NCI-H1417 treated with DMSO at 0.1 percent for 48 hours (cell line): ENCODE results near the gene ST6GALNAC1.

Experiments
- DNase-seq: peaks from one replicate; lab custom pipeline; 2025; lab: John Stamatoyannopoulos, UW

ST6GALNAC1 gene

DNA sequence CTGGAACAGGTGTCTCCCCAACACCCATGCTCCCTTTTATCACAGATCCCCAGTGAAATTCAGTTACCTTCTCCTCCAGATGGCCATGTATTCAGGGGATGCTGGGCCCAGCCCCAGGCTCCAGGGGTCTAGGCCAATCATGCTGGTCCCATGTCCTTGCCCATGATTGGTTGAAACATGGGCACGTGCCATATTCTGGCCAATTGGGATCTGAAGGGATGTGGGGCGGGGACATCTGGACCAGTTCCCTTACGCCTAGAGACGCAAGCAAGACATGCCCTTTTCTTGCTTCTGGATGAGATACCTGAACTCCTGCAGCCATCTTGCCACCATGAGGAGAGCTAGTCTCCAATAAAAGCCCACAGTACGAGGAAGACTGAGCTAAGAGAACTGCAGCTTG lies 31.0 kb upstream of the ST6GALNAC1 start:
- no peak for DNase-seq

DNA sequence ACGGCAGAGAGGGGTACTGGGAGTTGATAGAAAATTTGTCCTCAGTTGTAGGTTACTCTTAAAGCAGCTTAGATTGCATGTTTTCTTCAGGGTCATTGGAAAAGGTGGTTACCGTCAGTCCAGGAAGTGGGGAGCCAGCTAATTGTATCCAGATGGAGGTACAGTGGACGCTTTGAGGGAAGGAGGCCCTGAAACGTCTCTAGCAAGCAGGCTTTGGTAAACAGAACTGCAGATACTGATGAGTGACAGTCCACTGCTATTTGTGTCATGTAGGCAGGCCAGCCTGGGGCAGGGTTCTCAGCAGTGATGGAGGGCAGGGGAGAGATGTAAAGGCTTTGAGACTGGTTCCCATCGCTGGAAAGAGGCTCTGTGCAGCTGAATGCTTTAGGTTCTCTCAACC lies 30.2 kb upstream of the ST6GALNAC1 start:
- no peak for DNase-seq

DNA sequence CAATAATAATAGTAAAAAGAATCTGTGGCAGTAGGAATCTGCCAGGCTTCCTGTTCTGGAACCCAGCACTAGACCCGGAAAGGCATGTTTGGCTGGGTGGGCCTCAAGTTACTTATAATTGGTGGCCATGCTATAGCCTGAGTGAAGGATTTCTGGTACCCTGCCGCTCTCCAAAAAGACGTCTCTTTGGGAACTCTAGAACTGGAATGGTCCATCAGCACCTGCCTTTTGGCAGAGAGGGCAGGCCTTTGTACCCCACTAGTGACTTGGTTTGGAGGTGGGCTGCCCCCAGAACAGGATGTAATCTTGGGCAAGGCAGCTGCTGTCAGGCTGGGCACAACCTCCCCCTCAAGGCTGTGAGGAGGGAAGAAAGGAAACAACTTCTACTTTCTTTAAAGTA lies 29.3 kb upstream of the ST6GALNAC1 start:
- no peak for DNase-seq

DNA sequence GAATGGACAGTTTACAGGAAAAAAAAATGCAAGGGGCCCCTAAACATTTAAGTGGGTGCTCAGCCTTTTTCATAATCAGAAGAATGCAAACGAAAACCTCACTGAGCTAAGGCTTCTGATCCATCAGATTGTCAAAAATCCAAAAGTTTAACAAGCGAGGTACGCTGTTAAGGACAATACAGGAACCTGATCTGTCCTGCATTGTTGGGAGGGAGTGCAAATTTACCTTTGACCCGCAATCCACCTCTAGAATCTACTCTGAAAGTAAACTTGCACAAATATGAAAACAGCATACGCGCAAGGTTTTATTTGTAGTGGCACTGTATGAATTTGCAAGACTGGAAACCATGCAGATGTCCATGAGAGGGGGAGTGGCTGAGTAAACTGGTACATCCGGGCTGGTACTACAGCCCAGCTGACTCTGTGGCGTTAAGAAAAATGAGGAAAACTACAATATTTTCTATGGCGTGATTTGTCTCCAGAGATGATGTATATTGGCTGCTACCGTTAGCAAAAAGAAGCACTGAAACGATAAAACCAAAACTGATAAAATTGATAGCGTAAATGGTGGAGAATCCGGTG lies 28.8 kb upstream of the ST6GALNAC1 start:
- DNase-seq: no peak

DNA sequence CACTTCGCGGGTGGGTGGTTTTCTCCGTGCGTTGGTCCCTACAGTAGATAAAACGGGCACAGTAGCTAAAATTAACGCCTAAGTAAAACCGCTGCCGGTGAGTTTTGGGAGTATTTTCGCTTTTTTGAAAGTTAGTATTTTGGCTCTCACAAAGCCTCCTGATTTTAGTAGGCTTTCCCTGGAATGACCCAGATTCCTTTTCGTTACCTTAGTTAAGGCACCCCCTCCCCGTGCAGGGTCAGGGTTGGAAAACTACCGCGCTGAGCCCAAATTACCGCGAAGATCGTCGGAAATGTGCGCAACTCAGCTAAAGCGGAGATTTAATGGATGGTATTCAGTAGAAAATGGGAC lies 28.3 kb upstream of the ST6GALNAC1 start:
- DNase-seq: no peak

DNA sequence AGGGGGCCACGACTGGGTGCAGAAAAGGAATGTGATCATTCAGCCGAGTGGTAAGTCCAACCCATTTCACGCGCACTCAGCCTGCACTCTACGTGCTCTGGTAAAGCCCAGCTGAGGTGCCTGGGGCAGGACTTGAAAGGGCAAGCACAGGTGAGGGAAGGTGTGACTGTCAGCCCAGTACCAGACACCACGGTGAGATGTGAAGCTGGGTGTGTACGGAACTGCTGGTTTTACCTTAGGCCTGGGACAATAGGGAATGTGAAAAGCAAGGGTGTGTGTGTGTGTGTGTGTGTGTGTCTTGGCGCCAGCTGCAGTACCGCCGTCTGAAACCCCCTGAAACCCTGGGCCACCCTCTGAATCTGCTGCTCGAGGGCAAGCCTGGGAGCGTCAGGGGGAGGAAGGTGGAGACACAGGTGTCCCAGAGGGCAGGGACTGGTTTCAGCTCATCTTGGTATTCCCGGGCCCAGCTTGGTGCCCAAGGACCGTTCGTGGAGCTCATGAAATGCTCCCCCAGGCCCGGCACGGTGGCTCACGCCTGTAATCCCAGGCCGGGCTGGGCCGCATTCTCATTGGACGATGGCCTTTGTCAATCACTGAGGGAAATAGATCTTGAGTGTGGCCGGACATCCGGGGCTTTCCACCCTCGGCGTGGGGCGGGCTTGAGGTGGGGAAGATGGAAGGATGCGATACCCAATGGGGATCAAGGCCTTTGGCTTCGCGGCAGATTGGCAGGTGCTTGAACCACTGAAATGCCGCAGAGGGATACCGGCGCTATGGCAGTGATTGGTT lies 27.8 kb upstream of the ST6GALNAC1 start:
- DNase-seq: peak; percentile 98

DNA sequence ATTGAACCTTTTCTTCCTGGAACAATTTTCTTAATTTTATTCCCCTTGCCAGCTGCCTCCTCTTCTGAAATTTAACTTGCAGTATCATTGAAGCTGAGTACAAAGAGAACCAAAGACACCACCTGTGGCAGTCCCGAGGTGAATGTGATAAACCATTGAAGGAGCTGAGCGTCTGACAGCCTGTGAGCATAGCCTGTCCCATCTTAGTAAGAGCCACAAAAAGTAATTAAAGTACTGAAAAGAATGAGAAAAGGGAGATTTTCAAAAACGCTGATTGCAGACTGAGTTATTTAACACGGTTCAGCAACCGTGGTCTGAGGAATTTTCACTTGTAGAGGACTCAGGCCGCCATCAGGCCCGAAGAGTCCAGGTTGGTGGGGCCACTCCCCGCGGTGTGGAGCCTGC lies 27.2 kb upstream of the ST6GALNAC1 start:
- DNase-seq: no peak

DNA sequence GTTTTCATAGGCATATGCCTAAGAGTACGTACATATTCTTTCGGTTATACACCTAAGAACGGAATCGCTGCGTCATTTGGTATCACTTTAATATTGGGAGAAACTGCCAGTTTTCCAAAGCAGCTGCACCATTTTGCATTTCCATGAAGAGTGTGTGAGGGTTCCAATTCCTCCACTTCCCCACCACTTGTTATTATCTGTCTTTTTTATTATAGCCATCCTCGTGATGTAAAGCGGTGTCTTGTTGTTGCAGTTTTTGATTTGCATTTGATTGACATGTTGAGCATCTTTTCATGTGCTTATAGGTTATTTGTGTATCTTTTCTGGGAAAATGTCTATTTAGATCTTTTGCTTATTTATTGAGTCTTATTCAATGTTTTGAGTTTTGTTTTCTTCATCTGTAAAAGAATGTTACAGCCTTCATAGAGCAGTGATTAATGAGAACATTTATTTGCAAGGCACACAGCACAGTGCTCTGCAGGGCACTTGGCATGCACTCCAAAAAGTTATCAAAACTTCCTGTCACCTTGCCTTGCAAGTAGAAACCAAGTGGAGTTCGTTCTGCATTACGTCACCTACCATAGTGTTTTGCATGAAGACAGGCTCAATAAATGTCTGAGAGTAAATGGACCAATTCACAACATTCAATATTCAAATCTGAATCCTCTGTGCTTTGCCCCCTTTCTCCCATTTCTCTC lies 26.6 kb upstream of the ST6GALNAC1 start:
- no peak for DNase-seq

DNA sequence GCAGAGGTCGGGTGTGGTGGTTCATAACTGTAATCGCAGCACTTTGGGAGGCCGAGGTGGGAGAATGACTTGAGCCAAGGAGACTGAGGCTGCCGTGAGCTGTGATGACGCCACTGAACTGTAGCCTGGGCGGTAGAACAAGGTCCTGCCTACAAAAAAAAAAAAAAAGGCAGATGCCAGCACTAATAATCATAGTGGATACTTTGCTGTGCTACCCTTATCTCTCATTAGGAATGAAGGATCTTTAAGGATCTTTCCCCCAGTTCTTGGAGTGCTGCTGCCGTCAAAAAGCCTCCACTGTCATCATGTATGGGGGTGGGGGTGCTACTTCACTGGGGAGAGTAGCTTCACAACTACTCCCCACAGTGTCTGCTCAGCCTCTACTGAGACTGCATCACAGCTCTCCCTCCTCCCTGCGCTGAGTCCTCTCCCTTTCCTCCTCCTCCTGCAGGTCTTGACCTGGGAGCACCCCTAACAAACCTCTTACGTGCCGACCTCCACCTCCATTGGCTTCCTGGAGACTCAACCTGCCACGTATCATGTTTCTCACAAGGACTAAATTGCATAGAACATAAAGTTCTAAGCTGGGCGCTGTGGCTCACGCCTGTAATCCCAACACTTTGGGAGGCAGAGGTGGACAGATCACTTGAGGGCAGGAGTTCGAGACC lies 24.4 kb upstream of the ST6GALNAC1 start:
- no peak for DNase-seq

DNA sequence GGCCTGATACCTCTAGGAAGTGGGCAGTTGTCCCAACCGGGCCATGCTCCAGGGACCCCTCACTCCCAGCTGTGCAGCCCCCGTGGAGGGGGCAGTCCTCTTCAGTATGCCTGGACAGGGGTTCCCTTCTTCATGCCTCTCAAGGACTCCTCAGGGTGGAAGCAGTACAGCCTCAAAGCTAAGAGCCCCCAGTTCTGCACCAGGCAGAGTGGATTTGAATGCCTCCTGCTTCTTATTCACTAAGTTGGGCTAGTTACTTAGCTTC lies 23.9 kb upstream of the ST6GALNAC1 start:
- DNase-seq: no peak

DNA sequence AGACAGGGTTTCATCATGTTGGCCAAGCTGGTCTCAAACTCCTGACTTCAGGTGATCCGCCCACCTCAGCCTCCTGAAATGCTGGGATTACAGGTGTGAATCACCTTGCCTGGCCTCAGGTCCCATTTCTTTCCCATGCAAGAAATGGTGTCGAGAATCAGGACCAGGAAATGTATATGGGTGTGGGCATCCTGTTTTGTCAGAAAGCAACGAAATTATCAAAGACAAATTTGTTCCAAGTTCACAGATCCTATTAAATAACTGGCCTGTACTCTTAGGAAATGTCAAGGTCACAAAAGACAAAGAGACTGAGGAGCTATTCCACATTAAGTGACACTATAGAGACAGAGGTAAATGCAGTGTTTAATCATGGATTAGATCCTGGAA lies 17.1 kb upstream of the ST6GALNAC1 start:
- DNase-seq: no peak

DNA sequence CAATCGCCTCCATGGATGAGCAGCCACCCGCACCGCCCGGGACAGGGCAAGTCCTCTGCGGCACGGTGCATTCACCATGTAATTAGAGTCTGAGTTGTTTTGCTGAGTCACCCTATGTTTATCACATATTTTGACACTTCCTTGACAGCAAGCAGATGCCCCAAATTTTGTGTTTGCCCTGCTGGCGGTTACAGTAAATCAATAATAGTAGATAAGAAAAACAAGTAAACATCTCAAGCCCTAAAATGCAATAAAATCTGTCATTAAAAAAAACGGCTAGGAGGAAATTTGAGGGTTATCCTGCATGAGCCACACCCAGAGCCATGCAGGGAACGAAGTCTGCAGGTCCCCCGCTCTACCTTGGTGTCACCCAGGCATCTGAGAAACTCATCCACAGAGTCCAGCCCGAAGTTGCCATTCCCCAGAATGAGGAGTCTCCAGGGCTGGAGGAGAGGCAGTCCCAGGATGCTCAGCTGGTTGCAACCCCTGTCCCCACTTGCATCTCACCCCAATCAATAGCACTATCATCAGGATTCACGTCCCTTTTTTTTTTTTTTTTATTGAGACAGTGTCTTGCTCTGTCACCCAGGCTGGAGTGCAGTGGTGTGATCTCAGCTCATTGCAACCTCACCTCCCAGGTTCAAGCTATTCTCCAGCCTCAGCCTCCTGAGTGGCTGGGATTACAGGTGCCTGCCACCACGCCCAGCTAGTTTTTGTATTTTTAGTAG lies 16.5 kb upstream of the ST6GALNAC1 start:
- no peak for DNase-seq

DNA sequence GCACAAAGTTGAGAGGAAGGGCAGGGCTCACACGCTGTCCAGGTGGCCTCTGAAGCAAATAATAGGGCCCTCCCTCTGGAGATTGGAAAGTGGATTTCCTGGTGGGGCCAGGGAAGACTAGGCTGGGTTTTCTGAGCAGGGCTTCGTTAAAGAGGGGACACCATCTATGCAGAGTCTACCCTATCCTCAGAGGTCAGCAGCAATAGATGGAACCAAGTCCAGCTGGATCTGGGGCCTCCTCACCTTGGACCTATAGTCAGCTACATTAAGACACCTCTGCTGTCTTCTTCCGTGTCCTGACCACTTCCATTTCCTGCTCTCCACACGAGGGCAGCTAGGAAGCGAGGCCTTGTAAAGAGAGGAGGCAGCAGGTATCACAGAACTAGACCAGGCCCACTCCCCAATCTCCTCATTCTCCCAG lies 14.7 kb upstream of the ST6GALNAC1 start:
- no peak for DNase-seq

DNA sequence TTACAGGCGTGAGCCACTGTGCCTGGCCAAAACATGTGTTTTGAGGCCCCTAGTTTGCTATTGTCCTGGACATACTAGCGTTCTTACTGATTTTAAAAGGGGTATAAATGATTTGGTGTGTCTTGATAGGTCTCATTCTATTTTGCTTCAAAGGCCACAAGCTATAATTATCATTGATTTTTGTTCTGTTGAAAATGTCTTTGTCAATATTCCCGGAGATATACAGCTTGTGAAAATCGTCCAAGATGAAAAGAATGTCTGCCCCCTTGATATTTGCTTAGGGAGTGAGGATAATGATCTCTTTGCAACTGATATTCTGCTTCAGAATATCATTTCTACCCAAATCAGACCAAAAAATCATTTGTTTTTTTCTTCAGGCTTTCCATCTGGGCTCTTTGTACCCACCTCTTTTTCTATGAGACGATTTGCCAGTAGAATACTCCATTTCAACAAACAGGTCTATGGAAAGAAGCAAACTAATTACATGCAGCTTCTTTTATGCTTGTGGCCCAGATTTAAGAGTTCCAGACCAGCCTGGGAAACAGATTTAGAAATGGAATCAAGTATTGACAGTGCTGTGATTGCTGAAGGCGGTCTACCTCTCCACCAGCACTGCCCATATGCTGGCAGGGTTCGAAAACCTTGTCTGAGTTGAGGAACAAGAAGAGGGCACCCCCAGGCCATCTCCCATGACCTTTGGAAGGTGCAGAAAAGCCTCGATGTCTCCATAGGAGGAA lies 14.1 kb upstream of the ST6GALNAC1 start:
- no peak for DNase-seq

DNA sequence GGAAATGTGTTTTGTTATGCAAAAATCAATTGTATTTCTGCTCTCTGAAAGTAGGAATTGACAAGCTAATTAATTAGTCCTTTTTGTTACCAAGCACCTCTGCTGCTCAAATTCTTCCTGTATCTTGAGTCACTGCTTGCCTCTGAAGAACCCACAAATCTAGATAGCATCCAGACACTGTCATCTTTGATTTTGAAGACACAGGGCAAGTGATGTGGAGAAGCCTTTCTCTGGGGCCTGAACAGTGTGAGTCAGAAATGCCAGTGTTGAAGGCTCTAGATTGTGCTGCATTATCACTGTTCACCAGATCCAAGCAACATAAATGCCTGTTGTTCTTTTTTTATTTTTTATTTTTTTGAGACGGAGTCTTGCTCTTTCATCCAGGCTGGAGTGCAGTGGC lies 10.9 kb upstream of the ST6GALNAC1 start:
- DNase-seq: no peak

DNA sequence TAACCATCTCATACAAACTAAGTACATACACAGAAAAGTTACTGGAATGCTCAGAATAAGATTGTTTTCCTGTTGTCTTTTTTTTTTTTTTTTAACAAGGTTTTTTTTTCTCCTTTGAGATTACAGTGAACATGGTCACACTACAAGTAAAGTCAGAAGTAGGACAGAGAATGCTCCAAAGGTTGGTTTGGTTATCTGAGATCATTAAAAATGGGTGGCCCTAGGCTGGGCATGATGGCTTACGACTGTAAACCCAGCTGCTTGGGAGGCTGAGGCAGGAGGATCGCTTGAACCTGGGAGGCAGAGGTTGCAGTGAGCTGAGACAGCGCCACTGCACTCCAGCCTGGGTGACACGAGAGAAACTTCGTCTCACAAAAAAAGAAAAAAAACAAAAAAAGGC lies 6.9 kb upstream of the ST6GALNAC1 start:
- no peak for DNase-seq

DNA sequence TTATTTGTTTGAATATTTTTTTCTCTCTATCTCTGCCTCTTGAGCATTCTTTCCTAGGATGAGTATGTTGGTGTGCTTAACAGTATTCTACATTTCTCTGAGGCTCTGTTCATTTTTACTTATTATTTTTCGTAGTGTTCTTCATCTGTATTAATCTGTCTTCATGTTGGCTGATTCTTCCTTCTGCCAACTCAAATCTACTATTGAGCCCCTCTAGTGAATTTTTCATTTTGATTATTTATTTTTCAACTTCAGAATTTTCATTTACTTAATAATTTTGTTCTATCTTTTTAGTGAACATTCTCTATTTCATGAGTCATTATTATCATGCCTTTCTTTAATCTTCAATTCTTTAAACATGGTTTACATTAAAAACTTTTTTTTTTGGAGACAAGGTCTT lies 3.2 kb upstream of the ST6GALNAC1 start:
- DNase-seq: no peak

DNA sequence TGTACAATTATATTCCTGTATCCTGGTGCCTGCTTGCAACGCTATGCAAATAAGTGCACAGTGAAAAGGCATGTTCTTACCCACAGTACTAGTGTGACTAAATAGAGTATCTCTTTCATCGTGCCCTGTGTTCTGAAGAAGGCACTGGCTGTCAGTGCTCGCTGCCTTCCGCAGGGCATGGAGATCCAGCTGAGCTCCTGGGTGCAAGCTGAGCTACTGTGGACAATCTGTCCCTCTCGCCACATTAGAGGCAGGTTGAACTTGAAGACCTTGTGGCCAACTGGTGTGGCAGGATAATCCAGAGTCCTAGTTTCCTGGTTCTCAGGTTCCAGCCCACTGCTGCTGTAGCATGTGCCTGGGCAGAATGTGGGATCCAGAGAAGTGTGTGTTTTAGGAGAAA lies 1.9 kb upstream of the ST6GALNAC1 start:
- DNase-seq: no peak

DNA sequence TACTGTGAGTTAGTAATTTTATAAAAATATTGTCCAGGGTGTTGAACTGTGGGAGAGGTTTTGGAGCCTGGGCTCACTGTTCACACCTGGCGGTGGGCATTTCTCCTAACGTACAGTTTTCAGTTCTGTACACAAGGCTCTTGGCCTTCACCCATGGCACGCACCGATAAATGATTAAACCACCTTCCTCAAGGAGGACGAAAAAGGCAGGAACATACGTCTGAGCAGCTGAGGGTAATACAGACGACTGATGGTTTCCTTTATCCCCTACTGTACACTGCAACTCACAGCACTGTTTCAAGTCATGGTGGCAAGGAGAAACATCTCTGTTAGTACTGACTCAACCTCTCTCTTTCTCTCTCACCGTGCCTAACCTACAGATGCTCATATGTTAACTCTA lies 1.4 kb upstream of the ST6GALNAC1 start:
- no peak for DNase-seq

DNA sequence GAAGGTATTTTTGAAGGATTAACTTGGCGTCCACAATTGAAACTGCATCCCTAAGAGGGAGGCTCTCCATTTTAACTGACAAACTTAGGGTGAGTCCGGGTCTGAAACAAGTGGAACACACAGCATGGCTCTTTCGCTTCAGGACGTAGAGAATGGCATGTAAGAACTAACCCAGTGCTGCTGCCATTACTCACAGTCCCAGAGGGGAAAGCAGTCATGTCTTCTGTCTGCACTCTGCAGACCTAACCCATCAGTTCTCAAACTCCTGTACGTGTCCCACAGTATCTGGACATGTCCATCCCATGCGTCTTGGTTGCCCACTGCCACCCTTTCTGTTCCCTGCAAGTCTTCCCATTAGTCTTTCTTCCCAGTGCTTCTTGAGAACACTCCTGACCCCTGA lies 563 bp downstream of the ST6GALNAC1 start:
- DNase-seq: no peak

DNA sequence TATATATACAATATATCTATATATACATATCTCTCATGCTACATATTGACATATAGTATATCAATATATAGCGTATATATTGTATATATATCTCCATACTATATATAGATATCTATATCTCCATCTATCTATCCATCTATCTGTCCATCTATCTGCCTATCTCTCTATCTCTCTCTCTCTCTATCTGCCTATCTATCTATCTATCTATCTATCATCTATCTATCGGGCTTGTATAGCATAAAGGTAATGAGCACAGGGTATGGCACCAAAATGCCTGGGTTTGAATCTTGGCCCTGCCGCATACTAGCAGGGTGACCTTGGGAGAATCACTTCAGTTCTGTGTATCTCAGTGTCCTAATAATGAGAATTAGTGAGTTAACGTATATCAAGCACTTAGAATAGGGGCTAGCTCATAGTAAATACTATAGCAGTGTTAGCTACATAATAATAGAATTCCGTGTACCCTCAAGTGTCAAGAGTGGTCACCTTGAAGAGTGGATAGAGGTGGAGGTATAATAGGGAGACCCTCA lies 1.5 kb downstream of the ST6GALNAC1 start:
- DNase-seq: no peak

DNA sequence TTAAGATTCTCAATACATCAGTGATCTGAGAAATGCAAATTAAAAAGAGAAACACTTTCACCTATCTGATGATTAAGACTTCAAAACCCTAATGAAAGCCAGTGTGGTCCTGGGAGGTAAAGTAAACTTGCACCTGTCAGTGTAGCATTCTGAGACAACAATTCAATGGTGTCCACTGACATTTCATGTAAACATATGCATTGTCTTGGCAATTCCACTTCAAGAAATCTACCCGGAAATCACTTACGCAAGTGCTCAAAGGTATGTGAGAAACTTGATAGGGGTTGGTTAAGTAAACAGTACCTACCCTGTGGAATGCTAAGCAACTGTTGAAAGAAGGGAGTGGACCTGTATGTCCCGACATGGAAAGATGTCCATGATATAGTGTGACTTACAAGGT lies 2.1 kb downstream of the ST6GALNAC1 start:
- DNase-seq: no peak
